ENCODE results near the gene RAB34.

GRCh38 chr17:28704219-28704858 lies 13.3 kb downstream of the RAB34 start:
- no peak for TF ChIP-seq CTCF (IDR thresholded peaks at IDR 0.05 in 8 of 11, conservative IDR thresholded peaks at IDR 0.05 in 3 of 11)
- no peak for TF ChIP-seq POLR2A (IDR thresholded peaks at IDR 0.05)
